NCI-H2196 treated with DMSO at 0.1 percent for 48 hours (cell line): ENCODE data around the gene MYG1.

Source experiments
- DNase-seq: peaks from one replicate; lab custom pipeline; 2025; ENCODE audit not compliant: unreplicated experiment; lab: John Stamatoyannopoulos, UW

Gene MYG1, protein sequence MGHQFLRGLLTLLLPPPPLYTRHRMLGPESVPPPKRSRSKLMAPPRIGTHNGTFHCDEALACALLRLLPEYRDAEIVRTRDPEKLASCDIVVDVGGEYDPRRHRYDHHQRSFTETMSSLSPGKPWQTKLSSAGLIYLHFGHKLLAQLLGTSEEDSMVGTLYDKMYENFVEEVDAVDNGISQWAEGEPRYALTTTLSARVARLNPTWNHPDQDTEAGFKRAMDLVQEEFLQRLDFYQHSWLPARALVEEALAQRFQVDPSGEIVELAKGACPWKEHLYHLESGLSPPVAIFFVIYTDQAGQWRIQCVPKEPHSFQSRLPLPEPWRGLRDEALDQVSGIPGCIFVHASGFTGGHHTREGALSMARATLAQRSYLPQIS

DNA sequence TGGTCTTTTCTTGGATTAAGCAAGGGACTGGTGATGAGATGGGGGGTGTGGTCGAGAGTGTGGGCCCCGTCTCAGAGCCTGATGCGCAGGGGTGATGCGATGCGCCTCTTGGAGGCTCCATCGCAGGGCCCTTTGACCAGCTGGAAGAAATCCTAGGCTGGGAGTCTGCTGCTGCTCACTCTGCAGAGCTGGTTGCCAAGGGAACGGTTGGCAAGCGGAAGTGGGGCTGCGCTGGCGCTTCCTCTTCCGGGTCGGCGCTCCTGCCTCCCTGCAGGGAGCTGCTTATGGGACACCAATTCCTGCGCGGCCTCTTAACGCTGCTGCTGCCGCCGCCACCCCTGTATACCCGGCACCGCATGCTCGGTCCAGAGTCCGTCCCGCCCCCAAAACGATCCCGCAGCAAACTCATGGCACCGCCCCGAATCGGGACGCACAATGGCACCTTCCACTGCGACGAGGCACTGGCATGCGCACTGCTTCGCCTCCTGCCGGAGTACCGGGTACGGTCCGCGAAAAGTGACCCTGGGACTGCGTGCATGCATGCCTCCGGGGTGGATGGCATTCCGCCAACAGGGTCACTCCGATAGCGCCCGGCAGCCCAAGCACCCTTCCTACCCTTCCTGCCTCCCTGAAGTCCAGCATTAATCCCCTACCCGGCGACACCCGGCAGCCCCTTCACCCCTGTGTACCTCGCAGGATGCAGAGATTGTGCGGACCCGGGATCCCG, at the start of gene MYG1:
Gene MYG1, plus strand, starts transcription at position 242 of the 727 bp plus-strand sequence. Its CDS starts 43 bp downstream, at position 285.
- peak; percentile 90 for DNase-seq

DNA sequence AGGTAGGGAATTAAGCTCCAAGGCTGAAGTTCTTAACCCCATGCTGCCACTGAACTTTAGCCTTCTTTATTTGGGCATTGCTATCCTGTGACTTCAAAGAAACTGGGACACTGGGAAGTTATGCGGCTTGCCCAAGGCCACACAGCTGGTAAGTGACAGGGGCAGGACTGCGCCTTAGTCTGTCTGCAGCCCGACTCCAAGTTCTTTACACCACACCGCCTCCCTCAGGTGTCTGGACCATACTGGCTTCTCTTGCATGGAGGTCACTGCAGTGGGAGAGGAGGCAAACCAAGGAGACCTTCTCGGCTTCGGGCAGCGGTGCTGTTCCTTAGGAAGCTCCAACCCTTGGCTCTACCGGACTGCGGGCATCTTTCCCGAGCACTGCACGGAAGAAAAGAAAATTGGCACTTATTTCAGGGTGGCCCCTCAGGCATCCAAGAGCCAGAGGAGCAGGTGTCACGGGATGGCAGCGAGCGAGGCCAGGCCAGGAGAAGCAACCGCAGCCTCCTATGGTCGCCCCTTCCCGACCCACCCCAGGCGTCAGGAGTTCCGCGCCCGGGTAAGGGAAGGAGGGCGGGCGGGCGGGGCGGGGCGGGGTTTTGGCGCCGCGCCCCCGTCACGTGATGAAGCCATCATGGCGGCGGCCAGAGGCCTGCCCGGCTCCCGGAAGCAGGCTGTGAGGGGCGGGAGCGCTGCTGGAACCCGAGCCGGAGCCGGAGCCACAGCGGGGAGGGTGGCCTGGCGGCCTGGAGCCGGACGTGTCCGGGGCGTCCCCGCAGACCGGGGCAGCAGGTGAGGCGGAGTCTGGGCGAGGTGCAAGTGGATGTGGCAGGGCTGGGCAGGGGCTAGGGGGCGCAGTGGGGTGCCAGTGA, 47.8 kb upstream of the MYG1 start:
- DNase-seq = peak; percentile 64

DNA sequence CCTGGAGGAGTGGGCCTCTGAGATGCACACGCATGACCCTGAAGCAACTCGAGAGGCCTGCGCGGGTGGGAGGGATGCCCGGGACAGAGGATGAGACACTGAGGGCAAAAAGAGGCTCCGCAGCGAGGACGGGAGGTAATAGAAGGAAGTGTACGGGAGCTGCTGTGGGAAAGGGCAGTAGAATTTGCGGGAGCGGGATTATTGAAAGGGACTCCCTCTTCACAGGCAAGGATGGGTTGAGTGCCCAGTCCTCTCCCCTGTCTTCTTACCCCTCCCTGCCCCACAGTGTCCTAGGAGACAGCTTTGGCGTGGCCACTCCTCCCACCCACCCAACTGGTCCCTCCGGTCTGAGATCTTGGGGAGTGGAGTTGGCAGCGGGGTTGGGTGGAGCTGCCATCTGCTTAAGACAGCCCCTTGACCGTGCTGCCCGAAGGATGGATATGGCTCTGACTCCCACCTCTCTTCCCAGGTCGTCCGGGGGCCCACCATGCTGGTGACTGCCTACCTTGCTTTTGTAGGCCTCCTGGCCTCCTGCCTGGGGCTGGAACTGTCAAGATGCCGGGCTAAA, 47.1 kb upstream of the MYG1 start:
- DNase-seq = no peak

DNA sequence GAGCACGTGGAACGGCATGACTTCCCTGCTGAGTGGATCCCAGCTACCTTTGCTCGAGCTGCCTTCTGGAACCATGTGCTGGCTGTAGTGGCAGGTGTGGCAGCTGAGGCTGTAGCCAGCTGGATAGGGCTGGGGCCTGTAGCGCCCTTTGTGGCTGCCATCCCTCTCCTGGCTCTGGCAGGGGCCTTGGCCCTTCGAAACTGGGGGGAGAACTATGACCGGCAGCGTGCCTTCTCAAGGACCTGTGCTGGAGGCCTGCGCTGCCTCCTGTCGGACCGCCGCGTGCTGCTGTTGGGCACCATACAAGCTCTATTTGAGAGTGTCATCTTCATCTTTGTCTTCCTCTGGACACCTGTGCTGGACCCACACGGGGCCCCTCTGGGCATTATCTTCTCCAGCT, 46.2 kb upstream of the MYG1 start:
- no peak for DNase-seq

DNA sequence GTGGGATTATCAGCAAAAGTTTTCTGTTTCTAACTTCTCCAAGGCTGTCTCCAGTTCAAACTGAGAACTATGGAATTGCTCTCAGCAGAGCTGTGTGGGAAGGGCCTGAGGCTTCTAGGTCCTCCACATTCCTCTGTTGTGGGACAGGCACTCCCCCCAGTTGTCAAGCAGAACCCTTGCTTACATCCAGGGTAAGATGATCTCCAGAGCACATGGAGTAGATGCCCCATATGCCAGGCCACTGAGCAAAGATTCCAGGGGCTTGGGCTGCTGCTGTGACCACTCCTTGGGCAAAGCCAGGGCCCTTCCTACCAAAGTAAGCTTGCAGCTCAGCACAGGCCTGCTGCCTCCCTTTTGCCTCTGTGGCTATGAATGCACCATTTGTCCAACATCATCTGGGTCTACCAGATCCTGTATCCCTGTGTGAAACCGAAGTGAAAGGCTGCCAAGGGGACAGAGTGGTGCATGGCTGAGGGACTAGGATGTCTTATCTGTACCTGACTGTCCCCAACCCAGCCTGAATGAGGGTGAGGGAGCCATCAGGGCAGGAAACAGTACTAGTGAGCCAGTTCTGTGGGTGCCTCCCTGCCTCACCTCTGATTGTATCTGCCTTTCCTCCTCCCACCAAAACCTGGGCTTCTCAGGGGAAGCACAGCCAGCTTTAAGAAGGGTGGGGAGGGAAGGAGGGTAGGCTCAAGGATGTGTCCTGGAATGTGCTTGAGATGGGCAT, 44.5 kb upstream of the MYG1 start:
- DNase-seq = no peak

DNA sequence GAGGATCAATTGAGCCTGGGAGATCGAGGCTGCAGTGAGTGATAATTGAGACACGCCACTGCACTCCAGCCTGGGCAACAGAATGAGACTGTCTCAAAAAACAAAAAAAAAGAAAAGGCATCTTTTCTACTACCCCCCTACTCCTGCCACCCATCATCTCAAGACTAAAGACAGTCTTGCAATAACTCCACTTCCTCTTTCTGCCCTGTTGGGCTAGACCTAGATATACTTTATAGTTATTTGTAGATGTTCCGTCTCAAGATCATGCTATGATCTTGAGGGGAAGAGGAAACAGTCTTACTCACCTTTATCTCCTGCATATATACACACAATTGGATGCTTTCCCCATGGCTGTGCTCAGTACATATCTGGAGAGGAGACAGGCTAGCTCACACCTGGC, 43.5 kb upstream of the MYG1 start:
- no peak for DNase-seq

DNA sequence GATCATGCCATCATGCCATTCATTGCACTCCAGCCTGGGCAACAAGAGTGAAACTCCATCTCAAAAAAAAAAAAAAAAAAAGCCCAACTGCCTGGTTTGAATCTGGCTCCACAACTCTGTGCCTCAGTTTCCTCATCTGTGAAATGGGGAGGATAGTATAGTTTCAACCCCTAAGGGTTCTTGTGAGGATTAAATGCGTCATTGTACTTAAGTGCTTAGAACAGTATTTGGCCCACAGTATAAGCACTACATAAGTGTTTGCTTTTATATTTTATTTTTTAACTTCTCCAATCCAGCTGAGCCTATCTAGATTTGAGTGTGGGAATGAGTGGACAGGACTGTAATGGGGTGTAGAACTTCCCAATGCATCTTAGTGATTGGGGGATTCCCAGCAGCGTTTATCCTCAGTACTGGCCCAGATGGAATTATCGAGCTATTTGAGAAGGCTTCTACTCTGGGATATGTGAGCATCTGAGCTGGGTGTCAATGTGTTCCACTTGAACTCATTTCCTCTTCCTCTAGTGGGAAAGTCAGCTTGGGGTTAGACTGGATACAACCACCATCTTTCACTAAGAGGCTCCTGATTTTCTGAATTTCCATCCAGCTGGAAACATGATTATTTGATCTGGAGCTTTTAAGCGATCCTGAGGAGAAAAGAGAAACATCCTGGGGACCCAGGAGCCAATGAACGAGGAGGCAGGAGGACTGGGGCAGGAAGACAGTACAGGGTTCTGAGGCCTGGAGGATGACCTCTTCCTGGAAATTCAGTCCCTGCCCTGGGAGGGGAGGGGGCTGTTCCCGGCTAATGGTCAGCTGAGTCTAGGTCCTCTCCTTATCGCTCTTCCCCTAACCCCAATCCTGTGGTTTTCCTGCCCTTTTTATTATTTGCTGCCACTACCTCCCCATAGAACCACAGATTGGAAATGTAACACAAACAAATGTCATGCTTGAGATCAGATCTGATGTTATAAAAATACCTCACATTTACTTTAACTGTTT, 40.7 kb upstream of the MYG1 start:
- no peak for DNase-seq

DNA sequence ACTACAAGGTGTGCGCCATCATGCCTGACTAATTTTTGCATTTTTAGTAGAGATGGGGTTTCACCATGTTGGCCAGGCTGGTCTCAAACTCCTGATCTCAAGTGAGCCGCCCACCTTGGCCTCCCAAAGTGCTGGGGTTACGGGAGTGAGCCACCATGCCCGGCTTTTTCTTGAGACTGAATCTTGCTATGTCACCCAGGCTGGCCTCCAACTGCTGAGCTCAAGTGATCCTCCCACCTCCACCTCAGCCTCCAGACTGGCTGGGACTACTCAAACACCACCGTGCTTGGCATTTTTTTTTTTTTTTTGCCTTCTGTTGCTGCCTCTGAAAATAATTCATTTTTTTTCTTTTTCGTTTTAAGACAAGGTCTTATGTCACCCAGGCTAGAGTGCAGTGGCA, 39.6 kb upstream of the MYG1 start:
- DNase-seq = no peak

DNA sequence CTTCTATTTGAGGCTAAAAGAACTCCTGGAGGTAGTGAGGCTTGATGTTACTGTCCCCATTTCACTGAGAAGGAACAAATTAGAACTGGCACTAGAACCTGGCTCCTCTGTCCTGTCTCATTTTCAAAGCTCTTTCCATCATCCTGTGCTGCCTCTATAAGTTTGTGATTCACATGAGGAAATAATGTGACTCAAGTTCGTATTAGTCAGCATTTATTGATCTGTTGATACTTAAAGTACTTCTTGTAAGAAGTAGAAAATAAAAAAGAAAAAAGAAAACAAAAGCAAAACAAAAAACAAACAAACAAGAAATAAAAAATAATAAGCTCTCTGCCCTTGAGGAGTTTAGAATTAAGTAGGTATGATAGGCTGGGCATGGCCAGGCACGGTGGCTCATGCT, 33.7 kb upstream of the MYG1 start:
- DNase-seq = no peak

DNA sequence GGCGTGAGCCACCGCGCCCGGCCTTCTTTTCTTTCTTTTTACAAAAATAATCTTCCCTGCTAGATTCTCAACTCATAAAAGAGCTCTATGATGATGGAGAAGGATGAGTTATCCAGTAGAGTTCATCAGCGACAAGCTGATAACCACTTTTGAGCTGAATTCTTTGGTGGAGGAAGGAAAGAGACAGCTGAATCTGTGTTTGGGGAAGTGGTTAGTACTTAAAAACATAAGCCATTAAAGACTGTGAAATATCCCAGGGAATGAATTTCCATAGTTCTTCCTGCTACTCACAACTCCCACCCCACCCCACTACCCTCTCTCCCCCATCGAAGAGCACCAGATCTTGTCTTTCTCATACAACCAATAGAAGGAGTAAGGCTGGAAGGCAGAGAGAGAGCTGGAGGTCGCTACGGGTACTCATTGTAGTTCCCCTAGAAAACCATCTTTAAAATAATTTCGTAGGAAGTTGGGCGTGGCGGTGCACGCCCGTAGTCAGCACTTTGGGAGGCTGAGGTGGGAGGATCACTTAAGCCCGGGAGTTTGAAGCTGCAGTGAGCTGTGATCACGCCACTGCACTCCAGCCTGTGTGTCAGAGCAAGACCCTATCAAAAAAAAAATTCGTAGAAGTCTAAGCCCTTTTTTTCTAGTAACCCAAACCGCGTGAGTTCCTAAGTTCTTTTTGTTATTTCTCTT, 32.0 kb upstream of the MYG1 start:
- DNase-seq = no peak

DNA sequence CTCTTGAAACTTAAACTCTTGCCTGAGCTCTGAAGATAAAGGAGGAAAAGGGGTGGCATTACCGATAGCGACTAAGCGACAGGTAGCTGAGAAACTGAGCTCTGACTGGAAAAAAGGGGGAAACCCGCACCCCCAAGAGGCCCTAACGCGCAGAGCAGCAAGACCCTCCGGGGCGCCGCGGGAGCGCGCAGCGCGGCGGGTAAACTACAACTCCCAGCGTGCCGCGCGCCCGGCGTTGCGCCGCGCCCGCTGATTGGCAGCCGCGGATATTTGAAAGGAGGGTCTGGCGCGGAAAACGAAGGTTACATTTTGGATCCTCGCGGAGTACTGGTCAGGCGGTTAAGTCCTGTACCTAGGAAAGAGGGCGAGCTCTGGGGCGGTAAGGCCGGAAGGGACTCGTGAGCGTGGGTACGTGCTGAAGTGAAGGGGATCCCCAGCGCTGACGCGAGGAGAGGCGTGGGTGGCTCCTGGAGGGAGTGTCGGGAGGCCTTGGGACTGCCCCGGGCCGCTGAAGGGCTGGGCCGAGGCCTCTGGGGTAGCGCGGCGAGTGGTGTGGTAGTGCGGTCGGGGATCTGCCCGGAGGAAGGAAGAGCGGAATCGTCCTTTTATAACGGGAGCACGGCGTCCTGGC, 31.4 kb upstream of the MYG1 start, which contains the start of gene ESPL1:
Gene ESPL1, plus strand, starts transcription at position 301 of the 631 bp plus-strand sequence. CDS start 468 bp downstream, outside the sequence.
- peak; percentile 50 for DNase-seq

DNA sequence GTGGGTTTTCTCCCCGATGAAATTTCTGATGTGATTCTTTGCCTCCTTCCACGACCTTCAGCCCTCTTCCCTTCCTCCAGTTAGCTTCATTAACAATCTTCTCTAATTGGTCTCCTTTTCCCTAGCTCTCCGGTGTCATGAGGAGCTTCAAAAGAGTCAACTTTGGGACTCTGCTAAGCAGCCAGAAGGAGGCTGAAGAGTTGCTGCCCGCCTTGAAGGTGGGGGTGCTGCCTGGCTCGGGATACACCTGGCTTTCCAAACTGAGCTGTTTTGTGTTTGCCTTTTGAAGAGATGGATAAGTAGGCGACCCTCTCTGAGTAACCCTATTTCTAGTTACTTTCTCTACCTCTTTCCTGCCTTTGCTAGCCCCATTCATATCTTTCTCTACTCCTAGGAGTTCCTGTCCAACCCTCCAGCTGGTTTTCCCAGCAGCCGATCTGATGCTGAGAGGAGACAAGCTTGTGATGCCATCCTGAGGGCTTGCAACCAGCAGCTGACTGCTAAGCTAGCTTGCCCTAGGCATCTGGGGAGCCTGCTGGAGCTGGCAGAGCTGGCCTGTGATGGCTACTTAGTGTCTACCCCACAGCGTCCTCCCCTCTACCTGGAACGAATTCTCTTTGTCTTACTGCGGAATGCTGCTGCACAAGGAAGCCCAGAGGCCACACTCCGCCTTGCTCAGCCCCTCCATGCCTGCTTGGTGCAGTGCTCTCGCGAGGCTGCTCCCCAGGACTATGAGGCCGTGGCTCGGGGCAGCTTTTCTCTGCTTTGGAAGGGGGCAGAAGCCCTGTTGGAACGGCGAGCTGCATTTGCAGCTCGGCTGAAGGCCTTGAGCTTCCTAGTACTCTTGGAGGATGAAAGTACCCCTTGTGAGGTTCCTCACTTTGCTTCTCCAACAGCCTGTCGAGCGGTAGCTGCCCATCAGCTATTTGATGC, 30.6 kb upstream of the MYG1 start:
- no peak for DNase-seq

DNA sequence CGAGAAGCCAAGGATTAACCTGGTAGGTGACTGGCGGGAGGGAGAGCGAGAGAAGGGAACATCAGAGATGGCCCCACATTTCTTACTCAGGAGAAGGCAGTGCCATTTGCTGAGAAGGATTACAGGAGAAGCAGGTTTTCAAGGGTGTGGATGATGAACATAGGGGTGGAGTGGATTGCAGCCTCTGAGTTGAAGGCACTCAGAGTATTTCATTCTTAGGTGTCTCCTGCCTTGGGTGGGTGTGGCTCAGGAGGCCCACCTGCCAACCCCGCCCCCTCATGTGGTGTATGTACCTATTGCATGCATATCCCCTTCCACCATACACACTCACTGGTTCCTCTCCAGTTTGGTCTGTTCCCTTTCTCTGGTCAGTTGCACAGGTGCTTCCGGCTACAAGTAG, 25.1 kb upstream of the MYG1 start:
- no peak for DNase-seq

DNA sequence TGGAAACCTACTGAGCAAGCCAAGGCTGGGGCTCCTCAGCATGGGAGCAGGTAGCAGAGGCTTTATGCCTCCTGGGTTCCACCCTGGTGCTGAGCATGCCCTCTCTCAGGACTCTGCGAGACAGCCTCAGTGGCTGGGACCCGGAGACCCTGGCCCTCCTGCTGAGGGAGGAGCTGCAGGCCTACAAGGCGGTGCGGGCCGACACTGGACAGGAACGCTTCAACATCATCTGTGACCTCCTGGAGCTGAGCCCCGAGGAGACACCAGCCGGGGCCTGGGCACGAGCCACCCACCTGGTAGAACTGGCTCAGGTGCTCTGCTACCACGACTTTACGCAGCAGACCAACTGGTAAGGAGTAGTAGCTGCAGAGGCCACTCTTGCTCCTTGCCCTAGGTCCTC, 23.0 kb upstream of the MYG1 start:
- DNase-seq = no peak

DNA sequence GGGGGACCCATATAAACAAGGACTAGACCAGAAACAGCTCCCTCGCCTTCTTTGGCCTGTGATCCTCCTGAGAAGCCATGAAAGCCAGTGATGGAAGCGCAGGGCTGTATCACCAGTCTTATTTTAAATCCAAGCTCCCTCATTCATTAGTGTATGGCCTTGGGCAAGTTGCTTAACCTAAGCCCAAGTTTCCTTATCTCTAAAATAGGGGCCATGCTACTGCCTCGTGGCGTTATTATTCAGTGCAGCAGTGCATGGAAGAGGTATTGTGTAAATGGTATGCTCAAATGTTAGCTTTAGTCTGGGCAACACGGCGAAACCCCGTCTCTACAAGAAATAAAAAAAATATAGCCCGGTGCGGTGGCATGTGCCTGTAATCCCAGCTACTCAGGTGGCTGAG, 21.5 kb upstream of the MYG1 start:
- DNase-seq = no peak

DNA sequence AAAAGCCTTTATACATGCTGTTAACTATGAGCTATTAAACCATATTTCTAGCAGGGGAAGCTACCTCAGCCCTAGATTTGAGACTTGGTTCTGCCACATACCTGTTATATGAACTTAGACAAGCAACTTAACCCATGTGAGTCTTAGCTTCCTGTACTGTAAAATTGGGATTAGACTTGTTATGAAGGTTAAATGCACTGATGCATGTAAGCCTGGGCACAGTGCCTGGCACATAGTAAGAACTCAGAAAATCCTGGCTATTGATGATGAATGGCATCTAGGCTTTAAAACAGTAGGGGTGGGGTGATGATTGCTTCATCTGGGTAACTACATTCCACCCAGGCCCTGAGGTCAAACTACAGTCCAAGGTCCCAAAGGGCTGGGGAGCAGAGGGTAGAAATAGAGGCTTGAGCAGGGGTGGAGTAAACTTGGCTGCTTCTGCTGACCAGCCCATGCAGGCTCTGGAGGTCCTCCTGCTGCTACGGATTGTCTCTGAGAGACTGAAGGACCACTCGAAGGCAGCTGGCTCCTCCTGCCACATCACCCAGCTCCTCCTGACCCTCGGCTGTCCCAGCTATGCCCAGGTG, 20.1 kb upstream of the MYG1 start:
- no peak for DNase-seq
